Epithelial cell of esophagus (primary cell): ENCODE measurements around the gene CROCC.
A peak's percentile ranks its signal among the peaks of the same experiment; 100 is the strongest.
"Not testable (repeated sequence)": the region's sequence is repeated elsewhere in the genome, so short reads cannot be mapped to it uniquely, and the experiment has no call there.

Experiments used
- DNase-seq: peaks from one replicate; pipeline ENCODE4 v3.0.0; 2010; ENCODE audit warnings: low read depth
- H3K4me3 ChIP-seq: 2 replicates; pipeline ENCODE4 v1.5.1; 2011; ENCODE audit warnings: mild to moderate bottlenecking, low read length, control low read depth
- CTCF ChIP-seq: IDR thresholded peaks from 2 replicates; pipeline ENCODE4 v1.5.1; 2011; ENCODE audit warnings: low read depth, mild to moderate bottlenecking, low read length, control low read depth, inconsistent platforms; ENCODE audit not compliant: insufficient read depth; ENCODE audit errors: missing control alignments

The CROCC gene

GRCh38 chr1:16921391-16922185 lies at the start of gene CROCC:
TSS of gene CROCC (plus strand) at chr1:16921931. CDS start at chr1:16922019, 88 bp downstream.
- no peak for TF ChIP-seq CTCF
- H3K4me3 ChIP-seq: no peak within 1 kb of the TSS
- DNase-seq: peak; percentile 42

GRCh38 chr1:16872152-16873075 lies 49.3 kb upstream of the CROCC start:
- H3K4me3 ChIP-seq: peak overlapping the region; percentile 47
- peak; percentile 88 for DNase-seq

GRCh38 chr1:16873076-16873879 lies 48.5 kb upstream of the CROCC start:
- peak; percentile 59 for DNase-seq
- peak overlapping the region; percentile 25 for H3K4me3 ChIP-seq

- DNase-seq, H3K4me3 ChIP-seq: not testable (repeated sequence)
These were observed 46.6 kb upstream of the CROCC start for GRCh38 chr1:16874968-16875765.

GRCh38 chr1:16881742-16882141 lies 40.0 kb upstream of the CROCC start:
- H3K4me3 ChIP-seq: not testable (repeated sequence)
- peak; percentile 50 for DNase-seq

GRCh38 chr1:16882986-16883385 lies 38.7 kb upstream of the CROCC start:
- no peak for DNase-seq
- TF ChIP-seq CTCF: no peak
- no peak overlapping the region for H3K4me3 ChIP-seq

GRCh38 chr1:16884487-16884886 lies 37.2 kb upstream of the CROCC start:
- not testable (repeated sequence) for DNase-seq, H3K4me3 ChIP-seq

- TF ChIP-seq CTCF: no peak
- no peak for DNase-seq
- no peak overlapping the region for H3K4me3 ChIP-seq
These were observed 34.7 kb upstream of the CROCC start for GRCh38 chr1:16886860-16887605.
